GM19351 (cell line): ENCODE data around the gene AGO1.
"Not testable (repeated sequence)": the region's sequence is repeated elsewhere in the genome, so short reads cannot be mapped to it uniquely, and the experiment has no call there.

Source experiments
- ATAC-seq: cut with Tn5 transposase; IDR thresholded peaks from one replicate; pipeline ENCODE4 v1.9.1; 2021; ENCODE audit warnings: mild to moderate bottlenecking, moderate library complexity; ENCODE audit not compliant: unreplicated experiment

AGO1 gene

GRCh38 chr1:35968396-35968795 lies 85.4 kb downstream of the AGO1 start:
- no peak for ATAC-seq

- ATAC-seq = no peak
Measured at GRCh38 chr1:35971601-35972000, 88.6 kb downstream of the AGO1 start.

- not testable (repeated sequence) for ATAC-seq
Measured at GRCh38 chr1:35972631-35973030, 89.6 kb downstream of the AGO1 start.

GRCh38 chr1:35980090-35980489 lies 97.1 kb downstream of the AGO1 start:
- ATAC-seq = no peak
